B cell (primary cell): ENCODE measurements around the gene ST6GALNAC2. TPM values are rescaled to one million over a fixed set of nuclear protein-coding genes. Genes with fewer than 3 reads are reported as not detected.

Experiments used
- ATAC-seq: fragments of 200-7000 bp; cut with Tn5 transposase; one replicate; pipeline ENCODE4 v1.10.0; 2021; ENCODE audit warnings: low read depth, mild to moderate bottlenecking, moderate number of reproducible peaks, moderate library complexity
- CTCF ChIA-PET: fragments of 350-600 bp; sonication (Branson Sonifier 250); formaldehyde crosslinking; loops from one replicate; lab custom pipeline; 2021; ENCODE audit warnings: antibody characterized with exemption, inconsistent platforms; lab: Charles Lee
- POLR2A ChIA-PET: fragments of 350-600 bp; sonication (Branson Sonifier 250); formaldehyde crosslinking; loops from one replicate; lab custom pipeline; 2021; ENCODE audit warnings: antibody characterized with exemption; lab: Charles Lee
- DNase-seq: peaks from one replicate; pipeline ENCODE4 v3.0.0; 2013
- H2AFZ ChIP-seq: 2 replicates; pipeline ENCODE4 v1.6.1; 2012; ENCODE audit warnings: mild to moderate bottlenecking, low read depth, low read length; ENCODE audit not compliant: insufficient read depth, poor library complexity, severe bottlenecking
- H3K27ac ChIP-seq, 2 donors: 1 replicate in 1 of 2; 2 replicates in 1 of 2; pipeline ENCODE4 v1.5.1; 2012 to 2013; ENCODE audit warnings: low read length in 2 of 2, mild to moderate bottlenecking in 2 of 2, moderate library complexity in 1 of 2
- H3K27me3 ChIP-seq, 4 experiments: fragments of 200-600 bp in 1 of 4; sonication (generic) in 1 of 4; replicated peaks in 1 of 4; 1 replicate in 2 of 4; 2 replicates in 2 of 4; pipeline versions ENCODE4 v1.6.1 to v1.7.0; 2013 to 2016; ENCODE audit warnings: low read length in 3 of 4, mild to moderate bottlenecking in 2 of 4, mixed read lengths in 1 of 4, moderate library complexity in 1 of 4; ENCODE audit not compliant: insufficient read depth in 4 of 4, control insufficient read depth in 3 of 4; ENCODE audit errors: control extremely low read depth in 1 of 4
- H3K36me3 ChIP-seq, 2 experiments: replicated peaks in 1 of 2; 1 replicate in 1 of 2; 2 replicates in 1 of 2; pipeline versions ENCODE4 v1.6.1 to v1.7.1; 2013; ENCODE audit warnings: low read length in 1 of 2; ENCODE audit not compliant: insufficient read depth in 2 of 2, control insufficient read depth in 1 of 2; ENCODE audit errors: control extremely low read depth in 1 of 2, extremely low read depth in 1 of 2
- H3K4me1 ChIP-seq, 2 donors: fragments of 200-600 bp in 1 of 2; sonication (generic) in 1 of 2; 1 replicate in 1 of 2; 2 replicates in 1 of 2; pipeline versions ENCODE4 v1.5.1 to v1.6.1; 2013 to 2017; ENCODE audit warnings: low read length in 2 of 2; ENCODE audit not compliant: control insufficient read depth in 2 of 2, insufficient read depth in 2 of 2
- H3K4me2 ChIP-seq: replicated peaks from 2 replicates; pipeline ENCODE3; 2012; ENCODE audit warnings: mild to moderate bottlenecking, low read depth, low read length; ENCODE audit not compliant: poor library complexity, severe bottlenecking
- H3K4me3 ChIP-seq, 5 experiments: fragments of 200-600 bp in 1 of 5; sonication (generic) in 1 of 5; 1 replicate in 3 of 5; 2 replicates in 2 of 5; pipeline versions ENCODE4 v1.5.1 to v1.7.0; 2011 to 2016; ENCODE audit warnings: low read length in 4 of 5, mild to moderate bottlenecking in 4 of 5, low read depth in 2 of 5, control low read depth in 1 of 5, moderate library complexity in 1 of 5; ENCODE audit not compliant: insufficient read depth in 1 of 5; ENCODE audit errors: control extremely low read depth in 1 of 5, extremely low read depth in 1 of 5
- H3K79me2 ChIP-seq: fragments of 200-600 bp; sonication (generic); one replicate; pipeline ENCODE4 v1.6.0; 2016; ENCODE audit warnings: low read length; ENCODE audit not compliant: control insufficient read depth, insufficient read depth
- H3K9ac ChIP-seq: fragments of 200-600 bp; sonication (generic); 2 replicates; pipeline ENCODE4 v1.6.1; 2017; ENCODE audit warnings: mild to moderate bottlenecking, low read length, moderate library complexity
- H3K9me3 ChIP-seq, 3 donors: one replicate each; pipeline versions ENCODE4 v1.6.1 to v1.7.1; 2013; ENCODE audit warnings: low read length in 2 of 3; ENCODE audit not compliant: control insufficient read depth in 2 of 3, insufficient read depth in 1 of 3; ENCODE audit errors: control extremely low read depth in 1 of 3
- H4K20me1 ChIP-seq: 2 replicates; pipeline ENCODE4 v1.6.0; 2012; ENCODE audit warnings: mild to moderate bottlenecking, low read length; ENCODE audit not compliant: insufficient read depth, control insufficient read depth, poor library complexity, severe bottlenecking
- H3K27ac Mint-ChIP-seq: one replicate; pipeline ENCODE4 v1.8.0; 2021; ENCODE audit warnings: mixed read lengths
- H3K27me3 Mint-ChIP-seq: one replicate; pipeline ENCODE4 v1.8.0; 2021; ENCODE audit warnings: mixed read lengths
- H3K4me1 Mint-ChIP-seq: one replicate; pipeline ENCODE4 v1.8.0; 2021; ENCODE audit warnings: mixed read lengths
- H3K4me3 Mint-ChIP-seq: one replicate; pipeline ENCODE4 v1.8.0; 2021; ENCODE audit warnings: mixed read lengths
- H3K9me3 Mint-ChIP-seq: one replicate; pipeline ENCODE4 v1.8.0; 2022; ENCODE audit warnings: mixed read lengths; ENCODE audit not compliant: insufficient read depth
- EZH2 ChIP-seq: IDR thresholded peaks from 2 replicates; pipeline ENCODE4 v1.6.1; 2012; ENCODE audit warnings: borderline replicate concordance, low read depth, mild to moderate bottlenecking, moderate library complexity, low read length; ENCODE audit not compliant: insufficient read depth, poor library complexity, severe bottlenecking
- WGBS: methylation state at CpG from one replicate; pipeline ENCODE4 v1.1.5; 2013; ENCODE audit warnings: missing lambda C conversion rate; ENCODE audit not compliant: insufficient coverage; 5-methylcytosine and 5-hydroxymethylcytosine counted together
- intact Hi-C: fragments of 100-400 bp; cut with micrococcal nuclease; formaldehyde crosslinking; loops from one replicate; pipeline ENCODE4 v1.10.0; 2022
- polyA plus RNA-seq: library from polyadenylated mRNA; depleted of rRNA; stranded (reverse); fragments of >200 nt; gene quantifications from 2 replicates; pipeline ENCODE4 v1.2.3, GENCODE V29; 2012
- total RNA-seq, 2 donors: library from RNA; stranded (reverse); fragments of 120-200 nt in 1 of 2; gene quantifications; 1 replicate in 1 of 2; 2 replicates in 1 of 2; pipeline versions ENCODE4 v1.2.3 to v1.2.4, GENCODE V29; 2013 to 2022
- TF ChIP-seq, protein P1 (sequence below): fragments of 200-600 bp; IDR thresholded peaks from one replicate; pipeline ENCODE4 v1.8.0; 2022; ENCODE audit warnings: antibody characterized with exemption, mild to moderate bottlenecking

The ST6GALNAC2 gene
- total and polyA plus RNA-seq, 2 donors (not counting 1 experiment from before 2014, with no cell fraction given), result 0.58 to 2.7 TPM

DNA sequence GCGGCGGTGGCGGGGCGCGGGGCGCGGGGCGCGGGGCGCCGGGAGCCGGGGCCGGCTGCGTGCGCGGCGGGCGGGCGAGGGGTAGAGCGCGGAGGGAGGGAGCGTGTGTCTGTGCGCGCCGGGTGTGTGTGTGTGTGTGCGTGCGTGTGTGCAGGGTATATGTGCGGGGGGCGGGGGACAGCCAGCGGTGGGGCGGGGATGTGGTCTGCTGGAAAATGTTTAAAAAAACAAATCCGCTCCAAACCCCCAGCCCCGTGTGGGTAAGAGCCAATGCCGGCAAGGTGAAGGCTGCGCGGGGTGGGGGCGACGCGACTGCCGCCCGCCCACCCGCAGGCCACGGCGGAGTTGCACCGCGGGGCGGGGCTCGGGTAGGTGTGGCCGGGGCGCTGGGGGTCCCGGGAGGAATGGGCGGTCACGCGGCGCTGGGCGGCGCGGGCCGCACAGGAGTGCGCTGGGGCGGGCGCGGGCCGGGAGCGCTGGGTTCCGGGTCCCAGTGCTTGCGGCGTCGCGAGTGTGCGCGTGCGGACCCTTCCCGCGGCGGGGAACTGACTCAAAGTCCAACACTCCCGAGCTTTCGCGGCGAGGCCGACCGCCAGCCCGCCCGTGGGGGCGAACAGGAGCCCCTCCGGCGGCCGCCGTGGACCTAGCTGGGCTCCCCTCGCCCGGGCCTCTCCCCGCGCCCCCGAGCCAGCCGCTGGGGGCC lies 47.9 kb downstream of the ST6GALNAC2 start, which contains the start of gene CYGB:
TSS of gene CYGB (minus strand) at position 132 of the 703 bp plus-strand sequence. CDS start 167 bp downstream, outside the sequence.
- peaks cover 10% of the 10 kb centered on the region for H4K20me1 ChIP-seq
- no peak within 1 kb of the TSS for H3K27ac Mint-ChIP-seq
- H3K36me3 ChIP-seq, result no peaks in the 10 kb centered on the region
- no peaks in the 10 kb centered on the region for H3K9me3 Mint-ChIP-seq
- peak within 1 kb of the TSS; percentile 56 for H3K9ac ChIP-seq
- H3K4me2 ChIP-seq, result peak within 1 kb of the TSS; percentile 85
- H3K4me3 ChIP-seq, result peak within 1 kb of the TSS in 3 of 5 experiments; percentile 39 to 47 (median 41)
- TF ChIP-seq EZH2, result peak; percentile 60
- TF ChIP-seq, protein P1, sequence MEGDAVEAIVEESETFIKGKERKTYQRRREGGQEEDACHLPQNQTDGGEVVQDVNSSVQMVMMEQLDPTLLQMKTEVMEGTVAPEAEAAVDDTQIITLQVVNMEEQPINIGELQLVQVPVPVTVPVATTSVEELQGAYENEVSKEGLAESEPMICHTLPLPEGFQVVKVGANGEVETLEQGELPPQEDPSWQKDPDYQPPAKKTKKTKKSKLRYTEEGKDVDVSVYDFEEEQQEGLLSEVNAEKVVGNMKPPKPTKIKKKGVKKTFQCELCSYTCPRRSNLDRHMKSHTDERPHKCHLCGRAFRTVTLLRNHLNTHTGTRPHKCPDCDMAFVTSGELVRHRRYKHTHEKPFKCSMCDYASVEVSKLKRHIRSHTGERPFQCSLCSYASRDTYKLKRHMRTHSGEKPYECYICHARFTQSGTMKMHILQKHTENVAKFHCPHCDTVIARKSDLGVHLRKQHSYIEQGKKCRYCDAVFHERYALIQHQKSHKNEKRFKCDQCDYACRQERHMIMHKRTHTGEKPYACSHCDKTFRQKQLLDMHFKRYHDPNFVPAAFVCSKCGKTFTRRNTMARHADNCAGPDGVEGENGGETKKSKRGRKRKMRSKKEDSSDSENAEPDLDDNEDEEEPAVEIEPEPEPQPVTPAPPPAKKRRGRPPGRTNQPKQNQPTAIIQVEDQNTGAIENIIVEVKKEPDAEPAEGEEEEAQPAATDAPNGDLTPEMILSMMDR, result no peak
- H2AFZ ChIP-seq, result peak within 1 kb of the TSS; percentile 22
- H3K4me1 ChIP-seq, result peaks cover 15 to 27% of the 10 kb centered on the region in 2 donors
- peak; percentile 62 for ATAC-seq
- H3K27me3 Mint-ChIP-seq, result peaks cover 29% of the 10 kb centered on the region
- POLR2A ChIA-PET, result no interaction called here
- CTCF ChIA-PET, result interaction anchor here (1.3 to 2.5 kb wide), 5 partner anchors 10 to 29 kb away, joined by 3 to 16 read pairs (median 3); no protein-coding TSS in a partner anchor
- H3K79me2 ChIP-seq, result peaks cover 32% of the 10 kb centered on the region
- H3K27ac ChIP-seq, result no peak within 1 kb of the TSS
- peaks cover 25% of the 10 kb centered on the region for H3K4me1 Mint-ChIP-seq
- peaks cover 0 to 39% (median 17%) of the 10 kb centered on the region in 4 experiments for H3K27me3 ChIP-seq
- intact Hi-C loops, result no loop called here
- peak within 1 kb of the TSS; percentile 76 for H3K4me3 Mint-ChIP-seq
- 2% methylated on average over 79 of the region's 95 CpGs for WGBS
- peak; percentile 52 for DNase-seq
- peaks cover 0 to 6% (median 0%) of the 10 kb centered on the region in 3 donors for H3K9me3 ChIP-seq

DNA sequence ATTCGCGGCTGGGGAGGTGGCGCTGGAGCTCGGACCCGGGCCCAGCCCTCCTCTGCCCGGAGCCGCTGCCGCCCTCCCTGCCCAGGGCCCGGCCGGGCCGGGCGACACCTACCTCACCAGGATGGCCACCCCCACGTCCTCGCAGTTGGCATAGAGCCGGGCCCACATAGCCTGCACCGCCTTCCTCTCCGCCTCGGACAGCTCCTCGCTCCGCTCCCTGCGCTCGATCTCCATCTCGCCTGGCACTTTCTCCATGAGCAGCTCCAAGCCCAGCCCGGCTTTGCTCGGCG lies 48.4 kb downstream of the ST6GALNAC2 start:
- H3K36me3 ChIP-seq, result no peaks in the 10 kb centered on the region
- intact Hi-C loops, result no loop called here
- TF ChIP-seq EZH2, result no peak
- TF ChIP-seq, protein P1, result no peak
- H3K9ac ChIP-seq, result no peak overlapping the region
- H3K27ac Mint-ChIP-seq, result no peak overlapping the region
- H3K4me2 ChIP-seq, result peak overlapping the region; percentile 85
- CTCF ChIA-PET, result interaction anchor here (2.2 to 2.5 kb wide), 2 partner anchors 9 to 14 kb away, joined by 6 to 16 read pairs; no protein-coding TSS in a partner anchor
- H3K4me3 ChIP-seq, result peak overlapping the region in 3 of 5 experiments; percentile 15 to 29 (median 23)
- ATAC-seq, result peak; percentile 8
- H4K20me1 ChIP-seq, result peaks cover 10% of the 10 kb centered on the region
- H3K4me1 Mint-ChIP-seq, result peaks cover 26% of the 10 kb centered on the region
- WGBS, result 11% methylated on average over 26 of the region's 26 CpGs
- H3K27me3 Mint-ChIP-seq, result peaks cover 25% of the 10 kb centered on the region
- peak; percentile 26 for DNase-seq
- peaks cover 36% of the 10 kb centered on the region for H3K79me2 ChIP-seq
- peaks cover 15 to 27% of the 10 kb centered on the region in 2 donors for H3K4me1 ChIP-seq
- peaks cover 0 to 6% (median 0%) of the 10 kb centered on the region in 3 donors for H3K9me3 ChIP-seq
- POLR2A ChIA-PET, result no interaction called here
- H3K27ac ChIP-seq, result no peak overlapping the region
- peak overlapping the region; percentile 69 for H3K4me3 Mint-ChIP-seq
- H2AFZ ChIP-seq, result no peak overlapping the region
- no peaks in the 10 kb centered on the region for H3K9me3 Mint-ChIP-seq
- H3K27me3 ChIP-seq, result peaks cover 0 to 39% (median 17%) of the 10 kb centered on the region in 4 experiments
